Mucosa of descending colon (tissue), 3 donors: Measurements from ENCODE around the gene TBC1D2. TPM values are rescaled to one million over a fixed set of nuclear protein-coding genes. Genes with fewer than 3 reads are reported as not detected.

Experiments used
- ATAC-seq: fragments of 200-7000 bp; cut with Tn5 transposase; one replicate; pipeline ENCODE4 v1.9.1; 2020; ENCODE audit warnings: mild to moderate bottlenecking, moderate library complexity
- DNase-seq, 3 donors: peaks; one replicate each; pipeline ENCODE4 v3.0.0-alpha.2; 2020
- H3K36me3 ChIP-seq: fragments of 200-600 bp; one replicate; pipeline ENCODE4 v1.8.0; 2021; ENCODE audit warnings: low read depth, mild to moderate bottlenecking
- H3K4me1 ChIP-seq: fragments of 200-600 bp; one replicate; pipeline ENCODE4 v1.8.0; 2021; ENCODE audit warnings: low read depth, mild to moderate bottlenecking
- H3K4me3 ChIP-seq: fragments of 200-600 bp; one replicate; pipeline ENCODE4 v1.8.0; 2021; ENCODE audit warnings: mild to moderate bottlenecking
- H3K9me3 ChIP-seq: fragments of 200-600 bp; one replicate; pipeline ENCODE4 v1.8.0; 2021; ENCODE audit warnings: mild to moderate bottlenecking
- CTCF ChIP-seq: fragments of 200-600 bp; IDR thresholded peaks from one replicate; pipeline ENCODE4 v1.8.0; 2022; ENCODE audit warnings: antibody characterized with exemption, mild to moderate bottlenecking
- intact Hi-C, 2 donors: fragments of 100-400 bp; cut with DNase I in 1 of 2; cut with micrococcal nuclease in 1 of 2; formaldehyde crosslinking; loops; one replicate each; pipeline versions ENCODE4 v1.11.0 to v1.11.1; 2022; cut with DNase I, micrococcal nuclease
- long read RNA-seq, 2 donors: library from polyadenylated mRNA; unstranded; transcript quantifications; one replicate each; pipeline ENCODE4 v2.0.0, GENCODE V29; 2019 to 2021
- total RNA-seq, 3 donors: library from RNA; stranded (reverse); fragmentation: NEBNext Ultra II Directional in 2 of 3; extraction: Animal tissue kit (Norgen Biotek cat#: 25700) in 2 of 3; gene quantifications; one replicate each; pipeline versions ENCODE4 v1.2.1 to v1.2.4, GENCODE V29; 2021 to 2023
- donor health status: DM: no; HTN: no; CAD: no; lungs with moderate emphysema.
- donor health status: DM: no; HTN: no; CAD: no.
- donor health status: DM: no; HTN: yes; CAD: no.

Gene TBC1D2, protein sequence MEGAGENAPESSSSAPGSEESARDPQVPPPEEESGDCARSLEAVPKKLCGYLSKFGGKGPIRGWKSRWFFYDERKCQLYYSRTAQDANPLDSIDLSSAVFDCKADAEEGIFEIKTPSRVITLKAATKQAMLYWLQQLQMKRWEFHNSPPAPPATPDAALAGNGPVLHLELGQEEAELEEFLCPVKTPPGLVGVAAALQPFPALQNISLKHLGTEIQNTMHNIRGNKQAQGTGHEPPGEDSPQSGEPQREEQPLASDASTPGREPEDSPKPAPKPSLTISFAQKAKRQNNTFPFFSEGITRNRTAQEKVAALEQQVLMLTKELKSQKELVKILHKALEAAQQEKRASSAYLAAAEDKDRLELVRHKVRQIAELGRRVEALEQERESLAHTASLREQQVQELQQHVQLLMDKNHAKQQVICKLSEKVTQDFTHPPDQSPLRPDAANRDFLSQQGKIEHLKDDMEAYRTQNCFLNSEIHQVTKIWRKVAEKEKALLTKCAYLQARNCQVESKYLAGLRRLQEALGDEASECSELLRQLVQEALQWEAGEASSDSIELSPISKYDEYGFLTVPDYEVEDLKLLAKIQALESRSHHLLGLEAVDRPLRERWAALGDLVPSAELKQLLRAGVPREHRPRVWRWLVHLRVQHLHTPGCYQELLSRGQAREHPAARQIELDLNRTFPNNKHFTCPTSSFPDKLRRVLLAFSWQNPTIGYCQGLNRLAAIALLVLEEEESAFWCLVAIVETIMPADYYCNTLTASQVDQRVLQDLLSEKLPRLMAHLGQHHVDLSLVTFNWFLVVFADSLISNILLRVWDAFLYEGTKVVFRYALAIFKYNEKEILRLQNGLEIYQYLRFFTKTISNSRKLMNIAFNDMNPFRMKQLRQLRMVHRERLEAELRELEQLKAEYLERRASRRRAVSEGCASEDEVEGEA
- 10 to 100 TPM; 19.5 to 33.5 (median 26.9) TPM for total RNA-seq
- long read RNA-seq, donor 1, transcript TBC1D2-205 (13 exons, 3,349 nt), result major isoform, 25 of 52 reads
- long read RNA-seq, donor 1, partial matches to known transcripts, result 21 of 52 reads
- long read RNA-seq, donor 1, other reads (novel, unspliced or antisense), result 2 of 52 reads
- long read RNA-seq, donor 2, transcript TBC1D2-205 (13 exons, 3,349 nt), result major isoform, 21 of 37 reads
- long read RNA-seq, donor 2, partial matches to known transcripts, result 10 of 37 reads
- long read RNA-seq, donor 2, other reads (novel, unspliced or antisense), result 5 of 37 reads

GRCh38 chr9:98255578-98256296 lies at the start of gene TBC1D2:
Gene TBC1D2 (minus strand): TSS chr9:98255649. CDS start chr9:98255541, 108 bp downstream.
- Histone ChIP-seq H3K36me3 (no peaks in the 10 kb centered on the region), H3K9me3 (no peaks in the 10 kb centered on the region), H3K4me3 (peak within 1 kb of the TSS; percentile 71), H3K4me1 (peaks cover 19% of the 10 kb centered on the region)
- intact Hi-C loops, result loop anchor here in 1 of 2 donors (10.0 kb wide), 1 partner anchor 181 kb away; no protein-coding TSS in a partner anchor
- TF ChIP-seq CTCF, result no peak
- ATAC-seq (peak; percentile 94), DNase-seq (peak; percentile 99)

- DNase-seq, result no peak
- ATAC-seq, result no peak
- Histone ChIP-seq H3K4me3 (no peak overlapping the region), H3K4me1 (no peaks in the 10 kb centered on the region), H3K36me3 (no peaks in the 10 kb centered on the region), H3K9me3 (no peaks in the 10 kb centered on the region)
- intact Hi-C loops, result no loop called here
- TF ChIP-seq CTCF, result no peak
Measured at GRCh38 chr9:98304381-98304780, 48.9 kb upstream of the TBC1D2 start.

DNA sequence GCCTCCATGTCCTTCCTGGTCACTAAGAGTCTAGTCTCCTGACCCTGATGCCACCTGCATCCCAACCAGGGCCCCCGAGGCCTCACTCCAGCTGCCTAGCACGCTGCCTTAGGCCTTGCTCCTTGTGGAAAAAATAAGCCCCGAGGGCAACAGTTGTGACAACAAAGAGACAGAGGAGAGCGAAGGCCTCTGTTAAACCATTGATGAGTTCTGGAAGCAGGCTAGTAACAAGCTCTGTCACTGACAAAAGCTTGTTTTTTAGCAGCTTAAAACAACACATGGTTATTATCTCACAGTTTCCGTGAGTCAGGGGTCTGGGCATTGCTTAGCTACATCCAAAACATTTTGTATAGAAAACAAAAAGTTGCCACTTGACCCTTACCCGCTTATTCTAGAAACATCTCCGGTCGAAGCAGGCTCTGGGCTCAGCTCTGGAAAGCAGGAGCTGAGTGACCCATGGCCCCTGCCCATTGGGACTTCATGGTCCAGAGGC lies 48.2 kb upstream of the TBC1D2 start:
- intact Hi-C loops, result no loop called here
- DNase-seq (no peak), ATAC-seq (no peak)
- H3K4me1 ChIP-seq, result no peaks in the 10 kb centered on the region
- H3K4me3 ChIP-seq, result no peak overlapping the region
- H3K36me3 ChIP-seq, result no peaks in the 10 kb centered on the region
- no peak for TF ChIP-seq CTCF
- H3K9me3 ChIP-seq, result no peaks in the 10 kb centered on the region

- TF ChIP-seq CTCF, result no peak
- intact Hi-C loops, result no loop called here
- H3K9me3 ChIP-seq, result no peaks in the 10 kb centered on the region
- H3K36me3 ChIP-seq, result no peaks in the 10 kb centered on the region
- H3K4me1 ChIP-seq, result no peaks in the 10 kb centered on the region
- ATAC-seq, result no peak
- DNase-seq, result no peak
- no peak overlapping the region for H3K4me3 ChIP-seq
Measured at GRCh38 chr9:98302938-98303632, 47.6 kb upstream of the TBC1D2 start.
